ENCODE measurements around the gene METAP2. TPM values are rescaled to one million over a fixed set of nuclear protein-coding genes. Genes with fewer than 3 reads are reported as not detected.

Gene METAP2
- total RNA-seq, 1 experiment from 2014 or later, result 86.1 TPM

DNA sequence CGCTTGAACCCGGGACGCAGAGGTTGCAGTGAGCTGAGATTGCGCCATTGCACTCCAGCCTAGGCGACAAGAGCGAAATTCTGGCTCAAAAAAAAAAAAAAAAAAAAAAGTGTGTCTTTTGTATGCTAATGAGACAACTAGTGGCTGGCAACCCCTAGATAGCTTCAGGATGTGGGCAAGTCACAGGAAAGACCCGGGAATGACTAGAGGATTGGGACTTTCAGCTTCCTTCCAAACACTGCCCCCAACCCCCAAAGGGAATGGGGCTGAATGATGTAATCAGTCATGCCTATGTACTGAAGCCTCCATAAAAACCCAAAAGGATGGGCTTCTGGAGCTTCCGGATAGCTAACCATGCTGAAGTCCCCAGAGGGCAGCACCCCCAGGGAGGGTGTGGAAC lies 48.7 kb downstream of the METAP2 start:
- CTCF ChIA-PET, result no interaction called here
- no peaks in the 10 kb centered on the region for H3K36me3 ChIP-seq (ENCODE audit: control insufficient read depth, insufficient read depth, low read length)
- no TSS peak for BruUV-seq (replicated peaks)
- no peaks in the 10 kb centered on the region for H3K9me3 ChIP-seq (ENCODE audit: control insufficient read depth, insufficient read depth, low read depth, low read length)
- no peak overlapping the region for H3K4me3 ChIP-seq (ENCODE audit: low read depth in 2 of 2, low read length in 2 of 2)
- H3K27ac ChIP-seq (ENCODE audit: low read length), result no peak overlapping the region
- POLR2A ChIA-PET, result no interaction called here
- intact Hi-C loops (cut with micrococcal nuclease; ENCODE audit: unreplicated experiment) (no loop called here), in situ Hi-C loops (cut with HindIII; ENCODE audit: low pct_unique_long_range_greater_than_20kb, low sequenced_read_pairs) (no loop called here)
- no peaks in the 10 kb centered on the region for H3K27me3 ChIP-seq (ENCODE audit: control insufficient read depth, insufficient read depth, low read length)
- DNase-seq (ENCODE audit: low read depth, low spot score) (no peak), ATAC-seq (no peak)
- no peaks in the 10 kb centered on the region for H3K4me1 ChIP-seq (ENCODE audit: control insufficient read depth, insufficient read depth, low read length)
- TF ChIP-seq, protein P1, sequence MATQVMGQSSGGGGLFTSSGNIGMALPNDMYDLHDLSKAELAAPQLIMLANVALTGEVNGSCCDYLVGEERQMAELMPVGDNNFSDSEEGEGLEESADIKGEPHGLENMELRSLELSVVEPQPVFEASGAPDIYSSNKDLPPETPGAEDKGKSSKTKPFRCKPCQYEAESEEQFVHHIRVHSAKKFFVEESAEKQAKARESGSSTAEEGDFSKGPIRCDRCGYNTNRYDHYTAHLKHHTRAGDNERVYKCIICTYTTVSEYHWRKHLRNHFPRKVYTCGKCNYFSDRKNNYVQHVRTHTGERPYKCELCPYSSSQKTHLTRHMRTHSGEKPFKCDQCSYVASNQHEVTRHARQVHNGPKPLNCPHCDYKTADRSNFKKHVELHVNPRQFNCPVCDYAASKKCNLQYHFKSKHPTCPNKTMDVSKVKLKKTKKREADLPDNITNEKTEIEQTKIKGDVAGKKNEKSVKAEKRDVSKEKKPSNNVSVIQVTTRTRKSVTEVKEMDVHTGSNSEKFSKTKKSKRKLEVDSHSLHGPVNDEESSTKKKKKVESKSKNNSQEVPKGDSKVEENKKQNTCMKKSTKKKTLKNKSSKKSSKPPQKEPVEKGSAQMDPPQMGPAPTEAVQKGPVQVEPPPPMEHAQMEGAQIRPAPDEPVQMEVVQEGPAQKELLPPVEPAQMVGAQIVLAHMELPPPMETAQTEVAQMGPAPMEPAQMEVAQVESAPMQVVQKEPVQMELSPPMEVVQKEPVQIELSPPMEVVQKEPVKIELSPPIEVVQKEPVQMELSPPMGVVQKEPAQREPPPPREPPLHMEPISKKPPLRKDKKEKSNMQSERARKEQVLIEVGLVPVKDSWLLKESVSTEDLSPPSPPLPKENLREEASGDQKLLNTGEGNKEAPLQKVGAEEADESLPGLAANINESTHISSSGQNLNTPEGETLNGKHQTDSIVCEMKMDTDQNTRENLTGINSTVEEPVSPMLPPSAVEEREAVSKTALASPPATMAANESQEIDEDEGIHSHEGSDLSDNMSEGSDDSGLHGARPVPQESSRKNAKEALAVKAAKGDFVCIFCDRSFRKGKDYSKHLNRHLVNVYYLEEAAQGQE (IDR thresholded peaks at IDR 0.05; ENCODE audit: insufficient read depth in 1 of 2, low read depth in 2 of 2, low read length in 1 of 2), result no peak
- no peak for TF ChIP-seq TCF7L2 (IDR thresholded peaks at IDR 0.05; ENCODE audit: low read depth, low read length)
- TF ChIP-seq, protein P2, sequence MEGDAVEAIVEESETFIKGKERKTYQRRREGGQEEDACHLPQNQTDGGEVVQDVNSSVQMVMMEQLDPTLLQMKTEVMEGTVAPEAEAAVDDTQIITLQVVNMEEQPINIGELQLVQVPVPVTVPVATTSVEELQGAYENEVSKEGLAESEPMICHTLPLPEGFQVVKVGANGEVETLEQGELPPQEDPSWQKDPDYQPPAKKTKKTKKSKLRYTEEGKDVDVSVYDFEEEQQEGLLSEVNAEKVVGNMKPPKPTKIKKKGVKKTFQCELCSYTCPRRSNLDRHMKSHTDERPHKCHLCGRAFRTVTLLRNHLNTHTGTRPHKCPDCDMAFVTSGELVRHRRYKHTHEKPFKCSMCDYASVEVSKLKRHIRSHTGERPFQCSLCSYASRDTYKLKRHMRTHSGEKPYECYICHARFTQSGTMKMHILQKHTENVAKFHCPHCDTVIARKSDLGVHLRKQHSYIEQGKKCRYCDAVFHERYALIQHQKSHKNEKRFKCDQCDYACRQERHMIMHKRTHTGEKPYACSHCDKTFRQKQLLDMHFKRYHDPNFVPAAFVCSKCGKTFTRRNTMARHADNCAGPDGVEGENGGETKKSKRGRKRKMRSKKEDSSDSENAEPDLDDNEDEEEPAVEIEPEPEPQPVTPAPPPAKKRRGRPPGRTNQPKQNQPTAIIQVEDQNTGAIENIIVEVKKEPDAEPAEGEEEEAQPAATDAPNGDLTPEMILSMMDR (IDR thresholded peaks at IDR 0.05), result no peak
- no peak for TF ChIP-seq POLR2AphosphoS5 (IDR thresholded peaks at IDR 0.05; ENCODE audit: low read depth, low read length)
- no peak for TF ChIP-seq SIN3A (IDR thresholded peaks at IDR 0.05; ENCODE audit: borderline replicate concordance, insufficient read depth, low read depth, low read length)

DNA sequence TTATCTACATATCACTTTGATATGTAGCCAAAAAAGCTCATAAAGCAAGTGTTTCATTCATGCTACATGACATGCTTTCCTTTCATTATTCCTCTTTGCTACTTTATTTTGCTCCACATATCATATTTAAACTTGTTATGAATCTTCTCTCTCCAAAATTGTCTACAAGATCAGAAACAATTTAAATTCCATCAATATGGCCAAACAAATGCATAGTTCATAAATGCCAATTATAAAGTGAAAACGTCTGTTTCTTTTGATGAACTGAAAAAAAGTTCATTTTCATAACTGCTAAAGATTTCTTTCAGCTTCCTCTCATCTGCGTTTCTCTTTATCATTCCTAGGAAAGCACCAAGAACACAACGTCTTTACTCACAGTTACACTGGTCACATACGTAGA lies 54.5 kb downstream of the METAP2 start:
- Histone ChIP-seq H3K4me3 (ENCODE audit: low read depth in 2 of 2, low read length in 2 of 2) (no peak overlapping the region), H3K27me3 (ENCODE audit: control insufficient read depth, insufficient read depth, low read length) (peaks cover 3% of the 10 kb centered on the region; the same call in 1 of the 2 replicates), H3K36me3 (ENCODE audit: control insufficient read depth, insufficient read depth, low read length) (no peaks in the 10 kb centered on the region), H3K27ac (ENCODE audit: low read length) (no peak overlapping the region), H3K4me1 (ENCODE audit: control insufficient read depth, insufficient read depth, low read length) (peaks cover 3% of the 10 kb centered on the region; the same call in 1 of the 2 replicates), H3K9me3 (ENCODE audit: control insufficient read depth, insufficient read depth, low read depth, low read length) (no peaks in the 10 kb centered on the region)
- no peak for TF ChIP-seq POLR2AphosphoS5 (IDR thresholded peaks at IDR 0.05; ENCODE audit: low read depth, low read length)
- TF ChIP-seq SIN3A (IDR thresholded peaks at IDR 0.05; ENCODE audit: borderline replicate concordance, insufficient read depth, low read depth, low read length), result no peak
- no peak for TF ChIP-seq TCF7L2 (IDR thresholded peaks at IDR 0.05; ENCODE audit: low read depth, low read length)
- TF ChIP-seq, protein P2 (IDR thresholded peaks at IDR 0.05), result no peak
- TF ChIP-seq, protein P1 (IDR thresholded peaks at IDR 0.05; ENCODE audit: insufficient read depth in 1 of 2, low read depth in 2 of 2, low read length in 1 of 2), result no peak
- ATAC-seq (no peak), DNase-seq (ENCODE audit: low read depth, low spot score) (no peak)
- POLR2A ChIA-PET, result no interaction called here
- BruUV-seq (replicated peaks), result no TSS peak
- in situ Hi-C loops (cut with HindIII; ENCODE audit: low pct_unique_long_range_greater_than_20kb, low sequenced_read_pairs) (no loop called here), intact Hi-C loops (cut with micrococcal nuclease; ENCODE audit: unreplicated experiment) (no loop called here)
- CTCF ChIA-PET, result interaction anchor here (0.9 kb wide), 1 partner anchor 10 kb away, joined by 3 read pairs; no protein-coding TSS in a partner anchor

All from Panc1 (cell line).